Measurements from ENCODE around the gene ACIN1. TPM values are rescaled to one million over a fixed set of nuclear protein-coding genes. Genes with fewer than 3 reads are reported as not detected.

ACIN1 gene
- total and polyA plus RNA-seq, 2 of the 8 experiments (the other 6 are each of a cell fraction or from before 2014, with no cell fraction given): 132 to 233 TPM

DNA sequence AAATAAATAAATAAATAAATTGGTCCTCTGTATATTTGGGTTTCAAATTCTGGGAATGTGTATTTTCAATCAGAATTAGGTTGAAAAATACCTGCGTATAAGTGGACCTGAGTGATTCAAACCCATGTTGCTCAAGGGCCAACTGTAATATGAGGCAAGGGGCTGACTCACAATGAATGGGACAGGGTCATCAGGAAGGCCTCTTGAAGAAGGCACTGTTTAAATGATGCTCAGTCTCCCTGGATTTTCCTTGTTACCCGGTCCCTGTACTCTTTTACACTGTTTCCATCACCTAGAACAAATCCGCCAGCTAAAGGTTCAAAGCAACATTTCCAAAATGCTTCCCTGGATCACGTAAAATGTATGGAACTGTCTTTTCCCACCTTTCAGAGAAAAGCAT lies 64.0 kb downstream of the ACIN1 start (continued):
- TF ChIP-seq, protein P1, sequence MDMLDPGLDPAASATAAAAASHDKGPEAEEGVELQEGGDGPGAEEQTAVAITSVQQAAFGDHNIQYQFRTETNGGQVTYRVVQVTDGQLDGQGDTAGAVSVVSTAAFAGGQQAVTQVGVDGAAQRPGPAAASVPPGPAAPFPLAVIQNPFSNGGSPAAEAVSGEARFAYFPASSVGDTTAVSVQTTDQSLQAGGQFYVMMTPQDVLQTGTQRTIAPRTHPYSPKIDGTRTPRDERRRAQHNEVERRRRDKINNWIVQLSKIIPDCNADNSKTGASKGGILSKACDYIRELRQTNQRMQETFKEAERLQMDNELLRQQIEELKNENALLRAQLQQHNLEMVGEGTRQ (IDR thresholded peaks at IDR 0.05; ENCODE audit: low read length): no peak
